Stimulated activated CD8-positive, alpha-beta memory T cell treated with anti-CD3 and anti-CD28 coated beads, Interleukin-4, amount 100 ng/mL, for 1 hour (primary cell): ENCODE data around the gene GPC4.
"Not testable (repeated sequence)": the region's sequence is repeated elsewhere in the genome, so short reads cannot be mapped to it uniquely, and the experiment has no call there.

Experiments
- DNase-seq, 2 donors: peaks; one replicate each; pipeline ENCODE4 v3.0.0-alpha.2; 2020; ENCODE audit warnings: low read depth in 2 of 2, low spot score in 1 of 2

The GPC4 gene

GRCh38 chrX:133369065-133369464 lies 46.2 kb downstream of the GPC4 start:
- DNase-seq, result no peak

- DNase-seq, result no peak
These were observed 48.6 kb downstream of the GPC4 start for GRCh38 chrX:133366735-133367134.

- no peak for DNase-seq
These were observed 49.2 kb downstream of the GPC4 start for GRCh38 chrX:133365871-133366611.

- DNase-seq, result no peak
These were observed 50.4 kb downstream of the GPC4 start for GRCh38 chrX:133364865-133365264.

DNA sequence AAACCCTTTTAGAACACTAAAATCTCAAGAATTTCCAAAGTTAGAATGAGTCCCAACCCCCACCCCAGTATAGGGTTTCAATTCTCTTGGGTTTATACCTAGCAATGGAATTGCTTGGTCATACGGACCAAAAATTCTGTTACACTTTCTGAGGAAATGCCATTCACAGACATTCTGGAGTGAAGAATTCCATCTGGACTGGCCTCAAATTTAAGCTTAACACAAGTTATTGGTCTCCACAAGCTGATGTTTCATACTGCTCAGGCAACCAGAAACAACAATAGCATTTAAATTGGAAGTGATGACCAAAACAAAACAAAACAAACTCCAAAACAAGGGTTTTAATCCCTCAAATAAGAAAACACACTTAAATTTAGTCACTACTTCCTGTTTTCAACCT lies 51.1 kb downstream of the GPC4 start:
- DNase-seq, result no peak

- no peak for DNase-seq
These were observed 52.8 kb downstream of the GPC4 start for GRCh38 chrX:133362538-133362937.

GRCh38 chrX:133359466-133359865 lies 55.8 kb downstream of the GPC4 start:
- DNase-seq, result no peak

DNA sequence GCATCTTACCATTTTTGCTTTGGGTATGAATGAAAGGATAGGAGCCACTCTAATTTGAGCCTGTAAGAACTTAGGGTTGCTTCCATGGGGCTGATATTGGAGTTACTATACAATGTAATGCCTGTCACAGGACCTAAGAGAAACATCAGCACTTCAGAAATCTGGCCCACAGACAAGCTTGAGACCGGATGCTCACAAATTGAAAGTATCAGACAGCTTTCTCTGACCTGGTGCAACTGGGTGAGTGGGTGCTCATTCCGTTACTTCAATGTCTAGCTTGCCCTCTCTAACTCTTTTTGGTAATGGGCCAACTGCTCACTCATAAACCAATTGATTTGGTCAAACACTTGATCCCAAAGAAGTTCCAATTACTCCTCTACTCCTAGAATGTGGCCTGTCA lies 62.1 kb downstream of the GPC4 start:
- no peak for DNase-seq

DNA sequence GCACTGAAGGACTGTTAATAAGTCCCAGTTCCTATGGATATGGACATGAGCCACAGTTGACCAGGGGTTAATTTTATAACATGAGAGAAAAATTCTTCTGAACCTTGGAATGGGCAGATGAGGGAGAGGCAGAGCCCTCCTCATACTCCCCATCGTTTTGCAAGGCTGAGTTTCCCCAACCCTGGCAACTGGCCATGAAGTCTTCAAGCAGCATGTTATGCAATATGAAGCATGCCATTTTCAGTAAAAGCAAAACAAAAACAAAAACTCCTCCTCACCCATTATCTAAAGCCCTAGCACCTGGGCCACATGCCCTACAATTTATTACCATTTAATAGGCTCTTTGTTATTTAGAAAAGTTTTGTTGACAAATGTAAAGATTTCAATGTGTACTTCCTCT lies 64.5 kb downstream of the GPC4 start:
- no peak for DNase-seq

- DNase-seq, result no peak
These were observed 69.3 kb downstream of the GPC4 start for GRCh38 chrX:133346026-133346425.

GRCh38 chrX:133339566-133339965 lies 75.7 kb downstream of the GPC4 start:
- no peak for DNase-seq

- DNase-seq, result no peak
These were observed 78.0 kb downstream of the GPC4 start for GRCh38 chrX:133337250-133337649.

DNA sequence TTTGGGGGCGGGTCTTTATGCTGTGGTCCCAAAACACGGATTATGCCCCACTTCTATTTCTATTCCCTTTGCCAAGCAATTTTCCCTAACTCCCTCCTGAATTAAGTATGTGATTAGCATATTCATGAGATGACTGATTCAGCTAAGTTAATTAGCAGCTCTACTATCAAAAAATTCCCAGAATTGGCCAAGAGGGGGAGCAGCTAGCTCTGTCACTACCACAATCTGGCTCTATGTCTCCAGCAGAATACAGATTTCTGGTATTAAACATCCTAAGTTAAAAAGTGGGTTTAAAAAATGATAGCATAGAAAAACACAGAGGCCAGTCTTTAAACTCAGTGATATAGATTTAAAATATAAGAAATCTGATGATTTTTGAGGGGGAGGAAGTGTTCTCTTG lies 80.3 kb downstream of the GPC4 start:
- DNase-seq, result no peak

DNA sequence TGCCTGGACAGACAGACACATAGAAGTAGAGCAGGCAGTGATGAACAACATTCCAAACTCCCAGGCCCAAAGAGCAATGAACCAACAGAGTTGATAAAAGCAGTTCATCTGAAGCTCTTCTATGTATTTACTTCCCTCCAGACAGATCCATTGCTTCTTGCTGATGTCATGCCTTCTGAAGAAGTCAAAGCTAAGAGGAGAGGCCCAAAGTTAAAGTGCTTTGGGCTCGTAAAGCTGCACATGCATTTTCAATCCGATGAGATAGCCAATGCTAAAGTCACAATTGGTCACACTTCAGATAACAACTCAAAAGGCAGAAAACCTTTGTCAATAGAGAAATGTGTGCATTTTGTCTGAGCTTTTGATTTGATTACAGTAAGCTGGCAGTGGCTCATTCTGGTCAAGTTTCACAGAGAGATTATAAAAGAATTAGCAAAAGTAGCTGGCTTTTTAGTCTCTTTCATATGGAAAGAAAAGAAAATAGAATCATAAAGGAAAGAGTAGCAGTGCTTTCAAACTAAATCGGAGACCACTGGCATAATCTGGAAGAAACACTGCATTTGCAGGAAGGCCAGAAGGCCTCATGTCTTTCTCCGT lies 82.0 kb downstream of the GPC4 start:
- no peak for DNase-seq

DNA sequence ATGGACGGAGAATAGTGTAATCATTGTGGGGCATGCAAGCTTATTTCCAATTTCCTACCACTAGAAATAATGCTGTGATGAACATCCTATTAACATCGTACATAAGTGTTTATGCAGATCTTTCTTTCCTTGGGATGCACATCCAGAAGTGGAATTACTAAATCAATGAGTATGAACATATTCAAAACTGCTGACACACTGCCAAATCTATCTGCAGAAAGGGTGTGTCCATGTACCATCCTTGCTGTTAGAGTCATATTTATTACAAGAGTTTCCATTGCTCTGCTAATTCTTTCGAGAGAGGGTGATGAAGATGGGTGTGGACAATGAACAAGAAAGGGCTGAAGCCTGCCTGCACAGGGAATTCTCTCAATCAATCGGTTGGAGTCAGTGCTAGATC lies 82.6 kb downstream of the GPC4 start:
- no peak for DNase-seq

- DNase-seq, result no peak
These were observed 84.3 kb downstream of the GPC4 start for GRCh38 chrX:133330956-133331355.

GRCh38 chrX:133325422-133325821 lies 89.9 kb downstream of the GPC4 start:
- no peak for DNase-seq

DNA sequence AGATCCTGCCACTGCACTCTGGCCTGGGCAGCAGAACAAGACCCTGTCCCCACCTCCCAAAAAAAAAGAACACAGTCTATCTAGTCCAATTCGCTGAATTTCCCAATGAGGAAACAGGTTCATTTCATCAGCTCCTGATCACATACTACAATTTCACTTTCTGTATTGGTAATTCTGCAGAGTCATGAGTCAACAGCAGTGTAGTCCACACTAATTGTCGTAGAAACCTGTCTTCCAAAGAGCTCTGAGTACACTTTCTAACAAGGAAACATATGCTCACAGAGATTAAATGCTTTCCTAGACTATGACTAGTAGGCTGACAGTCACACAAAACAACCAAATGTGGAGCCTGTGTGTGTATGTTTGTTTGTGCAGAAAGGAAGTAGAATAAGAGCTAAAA lies 91.9 kb downstream of the GPC4 start:
- DNase-seq, result no peak

GRCh38 chrX:133322269-133322668 lies 93.0 kb downstream of the GPC4 start:
- DNase-seq, result not testable (repeated sequence)

GRCh38 chrX:133321451-133321850 lies 93.8 kb downstream of the GPC4 start:
- DNase-seq, result no peak

- no peak for DNase-seq
These were observed 101.0 kb downstream of the GPC4 start for GRCh38 chrX:133314281-133314680.

- DNase-seq, result no peak
These were observed 106.8 kb downstream of the GPC4 start for GRCh38 chrX:133308499-133308897.
